Lower lobe of right lung (tissue), 2 donors: Measurements from ENCODE around the gene NABP2. TPM values are rescaled to one million over a fixed set of nuclear protein-coding genes. Genes with fewer than 3 reads are reported as not detected.
"Not testable (repeated sequence)": the region's sequence is repeated elsewhere in the genome, so short reads cannot be mapped to it uniquely, and the experiment has no call there.

Source experiments
- ATAC-seq, 2 donors: fragments of 200-7000 bp; cut with Tn5 transposase; one replicate each; pipeline ENCODE4 v1.9.1; 2020 to 2022; ENCODE audit warnings: mild to moderate bottlenecking in 2 of 2, moderate library complexity in 2 of 2
- DNase-seq: peaks from one replicate; pipeline ENCODE4 v3.0.0-alpha.2; 2020
- H3K27ac ChIP-seq: fragments of 200-600 bp; one replicate; pipeline ENCODE4 v1.8.0; 2022
- H3K27me3 ChIP-seq: fragments of 200-600 bp; one replicate; pipeline ENCODE4 v1.8.0; 2022; ENCODE audit warnings: low read depth
- H3K36me3 ChIP-seq: fragments of 200-600 bp; one replicate; pipeline ENCODE4 v1.8.0; 2022; ENCODE audit warnings: mild to moderate bottlenecking
- H3K4me1 ChIP-seq: fragments of 200-600 bp; one replicate; pipeline ENCODE4 v1.8.0; 2022
- H3K4me3 ChIP-seq: fragments of 200-600 bp; one replicate; pipeline ENCODE4 v1.8.0; 2022; ENCODE audit warnings: mild to moderate bottlenecking
- H3K9me3 ChIP-seq: fragments of 200-600 bp; one replicate; pipeline ENCODE4 v1.8.0; 2022
- intact Hi-C: fragments of 100-400 bp; cut with DNase I; formaldehyde crosslinking; loops from one replicate; pipeline ENCODE4 v1.11.0; 2022
- total RNA-seq: library from RNA; stranded (reverse); fragmentation: NEBNext Ultra II Directional; extraction: Animal tissue kit (Norgen Biotek cat#: 25700); gene quantifications from one replicate; pipeline ENCODE4 v1.2.1, GENCODE V29; 2021
- TF ChIP-seq, protein P1 (sequence below): fragments of 200-600 bp; IDR thresholded peaks from one replicate; pipeline ENCODE4 v1.8.0; 2022; ENCODE audit warnings: antibody characterized with exemption, mild to moderate bottlenecking
- donor health status: DM: no; HTN: yes; CAD: no; lungs with severe emphysema.

NABP2 gene
- total RNA-seq, 1 donor from 2014 or later = 20.9 TPM

DNA sequence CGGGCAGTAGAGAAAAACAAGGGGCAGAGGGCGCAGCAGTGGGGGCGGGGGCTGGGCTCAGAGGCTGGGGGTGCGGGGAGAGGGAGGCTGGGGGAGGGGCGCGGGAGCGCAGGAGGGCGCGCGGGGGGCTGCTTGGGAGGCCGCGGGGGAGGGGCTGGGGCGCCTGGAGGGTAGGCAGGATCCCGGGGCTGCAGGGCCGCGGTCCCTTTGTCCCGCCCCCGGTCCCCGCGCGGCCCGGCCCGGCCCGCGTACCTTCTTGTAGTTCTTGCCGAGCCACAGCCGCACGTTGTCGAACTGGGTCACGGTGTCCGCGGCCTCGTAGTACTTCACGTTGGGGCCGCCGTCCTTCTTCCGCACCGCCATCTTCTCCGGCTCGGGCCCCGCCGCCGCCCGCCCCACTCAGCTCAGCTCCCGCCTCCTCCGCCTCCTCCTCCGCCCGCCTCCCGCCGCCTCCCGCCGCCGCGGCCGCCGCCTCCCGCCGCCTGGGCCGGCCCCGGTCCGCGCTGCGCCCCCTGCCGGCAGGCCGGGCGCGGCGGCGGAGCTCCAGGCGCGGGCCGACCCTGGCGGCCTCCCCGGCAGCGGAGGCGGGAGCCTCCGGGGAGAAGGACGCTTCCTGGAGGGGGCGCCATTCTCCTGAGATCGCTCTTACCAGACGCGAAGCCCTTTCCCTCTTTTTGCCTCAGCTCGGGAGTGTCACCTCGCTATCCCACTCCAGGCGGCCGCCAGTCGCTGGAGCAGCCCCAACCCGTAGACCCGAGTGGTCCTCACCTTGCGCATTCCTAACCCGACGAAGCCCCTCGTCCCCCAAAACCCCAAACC, 34.8 kb upstream of the NABP2 start, which contains the start of gene SMARCC2:
Gene SMARCC2 (minus strand): TSS at position 385 of the 819 bp plus-strand sequence. CDS start 22 bp downstream, at position 363.
- H3K4me3 ChIP-seq = peak within 1 kb of the TSS; percentile 85
- TF ChIP-seq, protein P1, sequence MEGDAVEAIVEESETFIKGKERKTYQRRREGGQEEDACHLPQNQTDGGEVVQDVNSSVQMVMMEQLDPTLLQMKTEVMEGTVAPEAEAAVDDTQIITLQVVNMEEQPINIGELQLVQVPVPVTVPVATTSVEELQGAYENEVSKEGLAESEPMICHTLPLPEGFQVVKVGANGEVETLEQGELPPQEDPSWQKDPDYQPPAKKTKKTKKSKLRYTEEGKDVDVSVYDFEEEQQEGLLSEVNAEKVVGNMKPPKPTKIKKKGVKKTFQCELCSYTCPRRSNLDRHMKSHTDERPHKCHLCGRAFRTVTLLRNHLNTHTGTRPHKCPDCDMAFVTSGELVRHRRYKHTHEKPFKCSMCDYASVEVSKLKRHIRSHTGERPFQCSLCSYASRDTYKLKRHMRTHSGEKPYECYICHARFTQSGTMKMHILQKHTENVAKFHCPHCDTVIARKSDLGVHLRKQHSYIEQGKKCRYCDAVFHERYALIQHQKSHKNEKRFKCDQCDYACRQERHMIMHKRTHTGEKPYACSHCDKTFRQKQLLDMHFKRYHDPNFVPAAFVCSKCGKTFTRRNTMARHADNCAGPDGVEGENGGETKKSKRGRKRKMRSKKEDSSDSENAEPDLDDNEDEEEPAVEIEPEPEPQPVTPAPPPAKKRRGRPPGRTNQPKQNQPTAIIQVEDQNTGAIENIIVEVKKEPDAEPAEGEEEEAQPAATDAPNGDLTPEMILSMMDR = peak; percentile 61
- H3K4me1 ChIP-seq = peaks cover 29% of the 10 kb centered on the region
- no peaks in the 10 kb centered on the region for H3K27me3 ChIP-seq
- no peaks in the 10 kb centered on the region for H3K9me3 ChIP-seq
- peak; percentile 92 for DNase-seq
- peaks cover 27% of the 10 kb centered on the region for H3K36me3 ChIP-seq
- intact Hi-C loops = no loop called here
- peak; percentile 88 to 96 for ATAC-seq
- peak within 1 kb of the TSS; percentile 93 for H3K27ac ChIP-seq

DNA sequence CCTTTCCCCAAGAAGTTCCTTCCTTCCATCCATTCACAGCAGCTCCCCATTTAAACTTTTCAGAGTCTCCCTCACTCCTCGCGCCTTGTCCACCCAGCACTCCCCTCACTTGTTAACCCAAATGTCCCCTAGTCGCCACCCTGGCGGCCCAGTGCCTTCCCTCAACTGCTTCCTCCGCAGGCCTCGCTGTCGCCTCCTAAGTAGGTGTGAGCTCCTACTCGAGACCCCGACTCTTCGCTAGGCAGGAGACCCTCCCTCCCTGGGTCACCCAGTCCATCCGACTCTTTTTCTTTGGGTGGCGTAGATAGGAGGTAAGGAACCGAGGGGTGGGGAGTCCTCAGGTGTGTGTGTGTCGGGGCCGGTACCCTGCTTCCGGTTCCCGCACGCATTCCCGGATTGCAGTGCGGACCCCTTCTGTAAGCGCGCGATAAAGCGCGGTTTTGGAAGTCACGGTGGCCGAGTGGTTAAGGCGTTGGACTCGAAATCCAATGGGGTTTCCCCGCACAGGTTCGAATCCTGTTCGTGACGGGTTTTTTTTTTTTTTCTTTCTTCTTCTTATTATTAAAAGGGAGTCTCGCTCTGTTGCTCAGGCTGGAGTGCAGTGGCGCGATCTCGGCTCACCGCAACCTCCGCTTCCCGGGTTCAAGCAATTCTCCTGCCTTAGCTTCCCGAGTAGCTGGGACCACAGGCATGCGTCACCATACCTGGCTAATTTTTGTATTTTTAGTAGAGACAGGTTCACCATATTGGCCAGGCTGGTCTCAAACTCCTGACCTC, 34.0 kb upstream of the NABP2 start:
- peak; percentile 82 to 83 for ATAC-seq
- peak overlapping the region; percentile 85 for H3K4me3 ChIP-seq
- H3K36me3 ChIP-seq = peaks cover 19% of the 10 kb centered on the region
- H3K27ac ChIP-seq = peak overlapping the region; percentile 93
- H3K4me1 ChIP-seq = peaks cover 29% of the 10 kb centered on the region
- no peaks in the 10 kb centered on the region for H3K27me3 ChIP-seq
- DNase-seq = peak; percentile 83
- TF ChIP-seq, protein P1 = no peak
- intact Hi-C loops = no loop called here
- no peaks in the 10 kb centered on the region for H3K9me3 ChIP-seq

DNA sequence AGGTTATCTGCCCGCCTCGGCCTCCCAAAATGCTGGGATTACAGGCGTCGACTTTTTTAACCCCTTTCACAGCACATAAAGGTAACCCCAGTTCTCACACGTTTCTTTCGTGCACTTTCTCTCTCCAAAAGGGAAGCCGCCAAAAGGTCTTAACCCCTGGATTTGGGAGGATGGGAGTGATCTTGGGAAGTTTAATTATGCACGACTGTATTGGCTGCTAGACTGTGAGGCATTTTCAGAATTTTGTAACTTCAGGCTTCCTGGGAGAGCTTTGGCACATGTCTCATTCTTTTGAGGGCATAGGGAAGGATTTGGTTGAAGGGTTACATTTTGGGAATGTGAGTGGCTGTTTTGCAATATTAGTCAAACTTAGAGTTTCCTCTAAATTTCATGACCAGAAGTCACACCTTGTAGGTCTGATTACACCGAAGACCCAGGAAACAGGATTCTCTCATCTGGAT, 33.4 kb upstream of the NABP2 start:
- DNase-seq = no peak
- peak overlapping the region; percentile 85 for H3K4me3 ChIP-seq
- intact Hi-C loops = no loop called here

DNA sequence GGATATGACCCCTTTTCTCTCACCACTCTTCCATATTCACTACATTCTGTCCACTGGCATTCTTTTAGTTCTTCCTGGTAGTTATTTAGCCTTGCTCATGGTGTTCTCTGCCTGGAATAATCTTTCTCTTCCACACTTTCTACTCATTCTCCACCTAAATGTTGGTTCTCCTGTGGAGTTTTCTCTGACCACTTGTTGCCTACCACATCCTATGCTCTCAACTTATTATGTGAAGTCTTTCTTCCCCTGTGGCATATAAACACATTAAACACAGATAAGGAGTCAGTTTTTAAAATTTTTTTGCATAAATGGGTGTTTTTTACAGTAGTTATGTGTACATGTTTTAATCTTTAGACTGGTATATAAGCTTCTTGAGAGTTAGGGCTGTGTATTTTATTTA, 31.6 kb upstream of the NABP2 start:
- Histone ChIP-seq H3K27me3 (no peaks in the 10 kb centered on the region), H3K4me1 (peaks cover 20% of the 10 kb centered on the region), H3K4me3 (no peak overlapping the region), H3K36me3 (no peaks in the 10 kb centered on the region), H3K27ac (no peak overlapping the region), H3K9me3 (no peaks in the 10 kb centered on the region)
- intact Hi-C loops = no loop called here
- DNase-seq = no peak
- TF ChIP-seq, protein P1 = no peak
- ATAC-seq = no peak

More for the DNA sequence above, 33.4 kb upstream of the NABP2 start:
- H3K4me1 ChIP-seq = peaks cover 29% of the 10 kb centered on the region
- no peaks in the 10 kb centered on the region for H3K9me3 ChIP-seq
- ATAC-seq = no peak
- H3K27me3 ChIP-seq = no peaks in the 10 kb centered on the region
- peaks cover 13% of the 10 kb centered on the region for H3K36me3 ChIP-seq
- peak overlapping the region; percentile 93 for H3K27ac ChIP-seq
- TF ChIP-seq, protein P1 = no peak

DNA sequence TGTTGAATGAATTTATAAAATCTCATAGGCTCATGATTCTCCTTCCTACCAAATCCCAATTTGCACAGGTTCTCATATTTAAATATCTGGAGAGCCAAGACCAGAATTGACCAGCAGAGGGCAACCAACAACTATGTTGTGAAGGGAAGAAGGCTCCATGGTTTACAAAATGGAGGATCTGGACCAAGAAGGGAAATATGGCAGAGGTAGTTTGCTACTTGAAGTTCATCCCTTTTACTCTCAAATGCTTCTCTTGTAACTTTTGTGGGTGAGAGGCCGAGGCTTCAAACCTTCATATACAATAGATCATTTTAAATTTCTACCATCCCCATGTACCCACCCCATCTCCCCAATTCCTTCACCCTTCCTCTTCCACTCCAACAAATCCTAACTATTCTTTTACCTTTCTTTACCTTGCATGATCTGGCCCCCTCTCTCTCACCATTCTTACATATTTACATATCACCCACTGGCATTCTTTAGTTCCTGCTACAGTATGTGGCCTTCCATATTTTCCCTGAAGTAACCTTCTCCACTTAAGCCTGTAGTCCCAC, 31.0 kb upstream of the NABP2 start:
- no peak overlapping the region for H3K27ac ChIP-seq
- H3K4me3 ChIP-seq = no peak overlapping the region
- intact Hi-C loops = no loop called here
- DNase-seq (no peak), ATAC-seq (peak in 1 of 2 donors; percentile 28)
- peaks cover 14% of the 10 kb centered on the region for H3K4me1 ChIP-seq
- TF ChIP-seq, protein P1 = peak; percentile 85
- no peaks in the 10 kb centered on the region for H3K9me3 ChIP-seq
- H3K27me3 ChIP-seq = no peaks in the 10 kb centered on the region
- no peaks in the 10 kb centered on the region for H3K36me3 ChIP-seq

DNA sequence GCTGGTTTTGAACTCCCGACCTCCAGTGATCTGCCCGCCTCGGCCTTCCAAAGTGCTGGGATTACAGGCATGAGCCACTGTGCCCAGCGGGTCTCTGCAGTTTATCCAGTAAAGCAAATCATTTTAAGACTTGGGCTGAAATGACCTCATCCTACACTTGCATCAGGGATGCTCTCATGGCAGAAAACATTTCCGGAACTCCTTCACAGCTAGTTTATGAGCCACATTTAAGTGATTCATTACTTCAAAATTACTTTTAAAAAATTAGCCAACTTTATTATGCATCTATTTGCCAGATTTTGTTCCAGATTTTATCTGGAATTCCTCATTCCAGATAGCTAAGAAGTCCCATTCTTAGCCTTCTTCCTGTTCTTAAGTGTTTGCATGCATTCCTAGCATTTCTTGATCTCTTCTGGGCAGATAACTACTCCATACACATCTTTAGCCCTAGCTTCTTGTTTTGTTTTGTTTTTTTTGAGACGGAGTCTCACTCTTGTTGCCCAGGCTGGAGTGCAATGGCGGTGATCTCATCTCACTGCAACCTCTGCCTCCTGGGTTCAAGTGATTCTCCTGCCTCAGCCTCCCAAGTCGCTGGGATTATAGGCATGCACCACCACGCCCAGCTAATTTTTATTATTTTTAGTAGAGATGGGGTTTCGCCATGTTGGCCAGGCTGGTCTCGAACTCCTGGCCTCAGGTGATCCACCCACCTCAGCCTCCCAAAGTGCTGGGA, 27.2 kb upstream of the NABP2 start:
- DNase-seq, H3K4me3 ChIP-seq, H3K36me3 ChIP-seq, H3K4me1 ChIP-seq, H3K9me3 ChIP-seq, intact Hi-C loops, H3K27me3 ChIP-seq: not testable (repeated sequence)
- H3K27ac ChIP-seq = peak overlapping the region; percentile 36
- ATAC-seq = peak; percentile 58 to 76
